Breast epithelium (tissue), 4 donors: ENCODE results near the gene DSCAML1. TPM values are rescaled to one million over a fixed set of nuclear protein-coding genes. Genes with fewer than 3 reads are reported as not detected.

Experiments used
- DNase-seq, 2 donors: peaks; one replicate each; pipeline ENCODE4 v3.0.0-alpha.2; 2019; ENCODE audit warnings: low spot score in 2 of 2
- H3K27ac ChIP-seq, 2 donors: fragments of 200-600 bp; sonication (generic) in 1 of 2; one replicate each; pipeline ENCODE4 v1.5.1; 2016 to 2019; ENCODE audit warnings: mild to moderate bottlenecking in 1 of 2
- H3K27me3 ChIP-seq, 2 donors: fragments of 200-600 bp; sonication (generic) in 1 of 2; one replicate each; pipeline versions ENCODE4 v1.5.1 to v1.6.0; 2017 to 2019; ENCODE audit warnings: control low read depth in 1 of 2, mild to moderate bottlenecking in 1 of 2
- H3K36me3 ChIP-seq: fragments of 200-600 bp; one replicate; pipeline ENCODE4 v1.5.1; 2019
- H3K4me1 ChIP-seq, 2 donors: fragments of 200-600 bp; sonication (generic); one replicate each; pipeline ENCODE4 v1.5.1; 2016 to 2019; ENCODE audit warnings: control low read depth in 1 of 2
- H3K4me3 ChIP-seq, 3 donors: fragments of 200-600 bp; sonication (generic); 1 replicate in 2 of 3; 2 replicates in 1 of 3; pipeline ENCODE4 v1.5.1; 2016 to 2019; ENCODE audit warnings: mild to moderate bottlenecking in 3 of 3, moderate library complexity in 2 of 3
- H3K9me3 ChIP-seq, 2 donors: fragments of 200-600 bp; sonication (generic) in 1 of 2; one replicate each; pipeline ENCODE4 v1.5.1; 2016 to 2019; ENCODE audit warnings: control low read depth in 1 of 2
- POLR2A ChIP-seq: fragments of 450-650 bp; IDR thresholded peaks from one replicate; pipeline ENCODE4 v1.6.1; 2016; ENCODE audit warnings: antibody characterized with exemption, mild to moderate bottlenecking, moderate library complexity
- POLR2AphosphoS5 ChIP-seq, 3 donors: sonication (generic); formaldehyde crosslinking; IDR thresholded peaks; one replicate each; pipeline ENCODE4 v1.6.1; 2017; ENCODE audit warnings: antibody characterized with exemption in 3 of 3
- intact Hi-C: fragments of 100-400 bp; cut with DNase I; formaldehyde crosslinking; loops from one replicate; pipeline ENCODE4 v1.15.1; 2023; ENCODE audit warnings: low total_unique reads
- total RNA-seq, 3 donors: library from RNA; depleted of rRNA; stranded (reverse); fragments of >200 nt; gene quantifications; one replicate each; pipeline ENCODE4 v1.1.0, GENCODE V29; 2016
- TF ChIP-seq, protein P1 (sequence below), 3 donors: fragments of 450-650 bp; IDR thresholded peaks; one replicate each; pipeline ENCODE4 v1.5.1; 2016 to 2017; ENCODE audit warnings: antibody characterized with exemption in 3 of 3, mild to moderate bottlenecking in 3 of 3, moderate library complexity in 3 of 3

Gene DSCAML1
- total RNA-seq, 3 donors from 2014 or later: 0.33 to 1.8 (median 0.64) TPM

DNA sequence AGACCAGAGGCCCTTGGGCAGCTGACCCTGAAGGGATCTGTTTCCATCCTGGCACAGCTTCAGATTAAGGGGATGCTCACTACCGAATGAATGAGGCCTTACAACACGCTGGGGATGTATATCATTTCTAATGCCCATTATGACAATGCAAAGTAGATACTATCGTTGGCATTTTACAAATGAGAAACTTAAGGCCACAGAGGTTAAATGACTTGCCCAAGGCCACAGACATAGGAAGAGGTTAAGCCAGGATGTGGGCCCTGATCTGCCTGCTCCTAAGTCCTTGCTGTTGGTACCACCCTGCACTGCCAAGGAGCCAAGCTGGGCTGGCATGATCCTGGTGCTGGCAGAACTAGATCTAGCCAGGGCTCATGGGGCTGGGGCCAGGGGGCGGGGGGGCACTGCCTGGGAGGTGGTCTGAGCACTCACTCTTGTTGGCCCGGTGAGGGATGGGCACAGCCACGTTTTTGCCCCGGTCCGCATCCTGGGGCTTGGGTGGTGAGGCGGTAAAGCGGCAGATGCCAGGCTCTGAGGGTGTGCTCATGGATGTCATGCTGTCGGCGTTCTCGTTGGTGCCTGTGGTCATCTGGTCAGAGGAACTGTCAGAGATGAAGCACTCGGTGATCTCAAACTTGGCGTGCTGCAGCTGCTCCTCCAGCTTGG is 366.6 kb downstream of the DSCAML1 start:
- no peak overlapping the region for H3K27ac ChIP-seq
- intact Hi-C loops: no loop called here
- no peak overlapping the region for H3K4me3 ChIP-seq
- H3K9me3 ChIP-seq: no peaks in the 10 kb centered on the region
- H3K4me1 ChIP-seq: no peaks in the 10 kb centered on the region
- DNase-seq: no peak
- TF ChIP-seq POLR2A: no peak
- TF ChIP-seq, protein P1, sequence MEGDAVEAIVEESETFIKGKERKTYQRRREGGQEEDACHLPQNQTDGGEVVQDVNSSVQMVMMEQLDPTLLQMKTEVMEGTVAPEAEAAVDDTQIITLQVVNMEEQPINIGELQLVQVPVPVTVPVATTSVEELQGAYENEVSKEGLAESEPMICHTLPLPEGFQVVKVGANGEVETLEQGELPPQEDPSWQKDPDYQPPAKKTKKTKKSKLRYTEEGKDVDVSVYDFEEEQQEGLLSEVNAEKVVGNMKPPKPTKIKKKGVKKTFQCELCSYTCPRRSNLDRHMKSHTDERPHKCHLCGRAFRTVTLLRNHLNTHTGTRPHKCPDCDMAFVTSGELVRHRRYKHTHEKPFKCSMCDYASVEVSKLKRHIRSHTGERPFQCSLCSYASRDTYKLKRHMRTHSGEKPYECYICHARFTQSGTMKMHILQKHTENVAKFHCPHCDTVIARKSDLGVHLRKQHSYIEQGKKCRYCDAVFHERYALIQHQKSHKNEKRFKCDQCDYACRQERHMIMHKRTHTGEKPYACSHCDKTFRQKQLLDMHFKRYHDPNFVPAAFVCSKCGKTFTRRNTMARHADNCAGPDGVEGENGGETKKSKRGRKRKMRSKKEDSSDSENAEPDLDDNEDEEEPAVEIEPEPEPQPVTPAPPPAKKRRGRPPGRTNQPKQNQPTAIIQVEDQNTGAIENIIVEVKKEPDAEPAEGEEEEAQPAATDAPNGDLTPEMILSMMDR (IDR thresholded peaks at IDR 0.05): no peak
- no peak for TF ChIP-seq POLR2AphosphoS5 (IDR thresholded peaks at IDR 0.05)
- H3K36me3 ChIP-seq: no peaks in the 10 kb centered on the region
- H3K27me3 ChIP-seq: no peaks in the 10 kb centered on the region

DNA sequence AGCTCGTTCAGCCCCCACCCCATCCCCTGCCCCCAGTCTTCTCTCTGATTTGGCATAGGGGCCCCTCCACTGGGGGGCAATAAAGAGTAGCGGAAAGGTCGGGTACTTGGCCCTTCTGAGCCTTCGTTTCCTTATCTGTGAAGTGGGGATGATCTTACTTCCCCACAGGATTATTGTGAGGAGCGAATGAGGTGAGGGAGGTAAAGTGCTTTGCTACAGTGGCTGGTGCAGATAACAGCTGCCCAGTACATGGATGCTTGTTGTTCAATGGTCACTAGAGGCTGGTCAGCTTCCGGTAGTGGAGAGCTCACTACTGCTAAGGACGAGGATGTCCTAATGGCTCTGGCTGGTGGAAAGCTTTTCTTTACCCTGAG is 368.2 kb downstream of the DSCAML1 start:
- Histone ChIP-seq H3K27ac (no peak overlapping the region), H3K4me3 (no peak overlapping the region), H3K9me3 (no peaks in the 10 kb centered on the region), H3K27me3 (no peaks in the 10 kb centered on the region), H3K4me1 (no peaks in the 10 kb centered on the region), H3K36me3 (no peaks in the 10 kb centered on the region)
- no peak for DNase-seq
- TF ChIP-seq, protein P1 (IDR thresholded peaks at IDR 0.05): no peak
- TF ChIP-seq POLR2A (no peak), POLR2AphosphoS5 (IDR thresholded peaks at IDR 0.05) (no peak)
- intact Hi-C loops: loop anchor here (10.0 kb wide), 1 partner anchor 376 kb away; no protein-coding TSS in a partner anchor

GRCh38 chr11:117428186-117428855 is 368.7 kb downstream of the DSCAML1 start:
- no peaks in the 10 kb centered on the region for H3K36me3 ChIP-seq
- H3K27ac ChIP-seq: no peak overlapping the region
- H3K4me3 ChIP-seq: no peak overlapping the region
- no peak for TF ChIP-seq POLR2A
- no peak for TF ChIP-seq POLR2AphosphoS5 (IDR thresholded peaks at IDR 0.05)
- TF ChIP-seq, protein P1 (IDR thresholded peaks at IDR 0.05): no peak
- no peak for DNase-seq
- intact Hi-C loops: loop anchor here (10.0 kb wide), 1 partner anchor 376 kb away; no protein-coding TSS in a partner anchor
- no peaks in the 10 kb centered on the region for H3K9me3 ChIP-seq
- no peaks in the 10 kb centered on the region for H3K27me3 ChIP-seq
- H3K4me1 ChIP-seq: no peaks in the 10 kb centered on the region

DNA sequence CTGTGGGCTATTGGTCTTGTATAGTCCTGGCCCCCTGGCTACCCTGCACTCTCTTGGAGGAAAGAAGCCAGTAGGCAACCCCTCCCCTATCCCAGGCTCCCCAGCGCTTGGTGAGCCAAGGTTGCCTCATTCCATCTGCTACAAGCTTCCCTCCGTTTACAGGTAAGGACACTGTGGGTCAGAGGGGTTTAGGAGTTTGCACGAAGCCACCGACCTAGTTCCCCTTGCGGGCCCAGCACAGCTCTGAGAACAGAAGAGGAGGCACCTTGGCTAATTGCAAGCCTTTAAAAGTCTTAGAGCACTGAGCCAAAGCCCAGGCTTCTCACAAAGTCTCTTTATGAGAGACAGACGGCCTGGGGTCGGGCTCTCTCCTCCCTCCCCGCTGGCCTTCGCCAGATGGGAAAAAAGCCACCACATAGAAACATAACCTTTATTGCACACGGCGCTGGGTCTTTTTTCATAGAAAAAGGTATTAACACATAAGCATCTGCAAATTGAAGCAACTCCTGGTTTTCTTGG is 369.6 kb downstream of the DSCAML1 start:
- intact Hi-C loops: loop anchor here (10.0 kb wide), 1 partner anchor 377 kb away; no protein-coding TSS in a partner anchor
- no peaks in the 10 kb centered on the region for H3K36me3 ChIP-seq
- H3K9me3 ChIP-seq: no peaks in the 10 kb centered on the region
- TF ChIP-seq POLR2A: no peak
- TF ChIP-seq, protein P1 (IDR thresholded peaks at IDR 0.05): no peak
- TF ChIP-seq POLR2AphosphoS5 (IDR thresholded peaks at IDR 0.05): no peak
- no peak for DNase-seq
- no peaks in the 10 kb centered on the region for H3K4me1 ChIP-seq
- no peak overlapping the region for H3K4me3 ChIP-seq
- no peaks in the 10 kb centered on the region for H3K27me3 ChIP-seq
- no peak overlapping the region for H3K27ac ChIP-seq

DNA sequence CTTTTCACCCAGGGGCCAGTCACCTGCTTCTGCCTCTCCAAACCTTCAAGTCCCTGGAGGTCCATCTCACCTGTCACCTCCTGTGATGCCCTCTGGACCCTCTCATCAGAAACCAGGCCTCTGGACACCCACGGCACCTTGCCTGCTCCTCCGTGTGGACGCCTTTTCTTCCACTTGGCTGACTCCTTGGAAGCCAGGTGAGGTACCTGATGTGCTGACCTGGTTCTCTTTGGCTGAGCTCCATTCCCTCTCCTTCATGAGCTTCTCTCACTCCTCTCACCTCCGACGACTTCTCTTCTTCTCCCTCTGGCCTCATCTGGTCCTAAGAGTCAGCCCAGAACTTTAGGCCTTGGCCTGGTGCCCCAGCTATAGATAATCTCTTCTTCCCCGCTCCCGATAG is 370.1 kb downstream of the DSCAML1 start:
- intact Hi-C loops: loop anchor here (10.0 kb wide), 1 partner anchor 378 kb away; no protein-coding TSS in a partner anchor
- no peak for TF ChIP-seq POLR2AphosphoS5 (IDR thresholded peaks at IDR 0.05)
- TF ChIP-seq, protein P1 (IDR thresholded peaks at IDR 0.05): no peak
- no peak for TF ChIP-seq POLR2A
- Histone ChIP-seq H3K4me3 (no peak overlapping the region), H3K4me1 (no peaks in the 10 kb centered on the region), H3K27ac (no peak overlapping the region), H3K36me3 (no peaks in the 10 kb centered on the region), H3K27me3 (no peaks in the 10 kb centered on the region), H3K9me3 (no peaks in the 10 kb centered on the region)
- DNase-seq: no peak
